T-helper 1 cell (primary cell): ENCODE measurements around the gene PRC1.
"Not testable (repeated sequence)": the region's sequence is repeated elsewhere in the genome, so short reads cannot be mapped to it uniquely, and the experiment has no call there.

ENCODE experiments used
- DNase-seq, 5 donors: peaks; one replicate each; pipeline ENCODE4 v3.0.0-alpha.2; 2012 to 2020

PRC1 gene

GRCh38 chr15:90931828-90932659, 62.3 kb downstream of the PRC1 start, which contains the start of gene HDDC3:
Gene HDDC3 (minus strand): TSS chr15:90932549. CDS start chr15:90932540, 9 bp downstream.
- DNase-seq: peak; percentile 70 to 92 (median 82)

DNA sequence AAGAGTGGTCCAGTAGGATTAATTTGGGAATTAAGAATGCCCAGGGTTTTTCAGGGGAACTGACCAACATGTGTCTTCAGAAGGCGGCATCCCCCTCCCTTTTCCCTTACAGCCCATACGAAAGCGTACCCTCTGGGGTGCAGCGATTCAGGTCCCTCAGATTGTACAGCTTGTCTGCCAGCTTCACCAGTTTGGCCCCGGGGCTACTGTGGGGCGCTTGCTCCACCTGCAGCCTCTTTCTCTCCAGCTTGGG, 62.8 kb downstream of the PRC1 start:
- no peak for DNase-seq

DNA sequence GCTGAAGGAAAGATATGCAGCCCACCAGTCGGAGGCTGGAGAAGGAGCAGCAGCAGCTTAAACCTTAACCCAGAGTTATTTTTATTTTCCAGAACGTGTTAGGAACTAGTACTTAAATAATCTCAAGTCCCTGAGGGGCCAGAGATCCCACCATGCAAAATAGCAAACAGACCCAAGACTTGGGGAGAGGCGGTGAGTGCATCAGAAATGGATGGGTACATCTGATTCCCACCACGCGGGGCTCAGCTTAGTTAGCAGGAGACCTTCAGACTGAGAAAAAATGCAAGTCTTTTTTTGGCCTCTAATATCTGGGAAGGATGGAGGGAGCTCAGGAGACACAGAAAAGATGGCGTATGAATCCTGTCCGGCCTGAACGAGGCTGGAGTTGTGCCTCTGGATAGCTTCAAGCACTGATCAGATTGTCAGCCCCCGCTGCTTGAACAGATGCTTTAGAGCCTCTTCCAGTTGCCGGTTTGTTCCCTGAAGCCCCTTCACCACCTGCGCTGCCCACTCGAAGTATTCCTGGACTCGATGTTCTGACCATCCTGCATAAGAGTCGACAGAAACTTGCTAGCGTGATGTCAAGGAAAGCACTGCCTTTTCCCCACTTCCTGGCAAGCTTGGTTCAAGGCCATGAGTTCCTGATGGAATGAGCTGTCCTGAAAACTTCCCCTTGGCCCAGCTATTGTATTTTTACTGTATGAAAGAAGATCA, 63.3 kb downstream of the PRC1 start:
- no peak for DNase-seq

DNA sequence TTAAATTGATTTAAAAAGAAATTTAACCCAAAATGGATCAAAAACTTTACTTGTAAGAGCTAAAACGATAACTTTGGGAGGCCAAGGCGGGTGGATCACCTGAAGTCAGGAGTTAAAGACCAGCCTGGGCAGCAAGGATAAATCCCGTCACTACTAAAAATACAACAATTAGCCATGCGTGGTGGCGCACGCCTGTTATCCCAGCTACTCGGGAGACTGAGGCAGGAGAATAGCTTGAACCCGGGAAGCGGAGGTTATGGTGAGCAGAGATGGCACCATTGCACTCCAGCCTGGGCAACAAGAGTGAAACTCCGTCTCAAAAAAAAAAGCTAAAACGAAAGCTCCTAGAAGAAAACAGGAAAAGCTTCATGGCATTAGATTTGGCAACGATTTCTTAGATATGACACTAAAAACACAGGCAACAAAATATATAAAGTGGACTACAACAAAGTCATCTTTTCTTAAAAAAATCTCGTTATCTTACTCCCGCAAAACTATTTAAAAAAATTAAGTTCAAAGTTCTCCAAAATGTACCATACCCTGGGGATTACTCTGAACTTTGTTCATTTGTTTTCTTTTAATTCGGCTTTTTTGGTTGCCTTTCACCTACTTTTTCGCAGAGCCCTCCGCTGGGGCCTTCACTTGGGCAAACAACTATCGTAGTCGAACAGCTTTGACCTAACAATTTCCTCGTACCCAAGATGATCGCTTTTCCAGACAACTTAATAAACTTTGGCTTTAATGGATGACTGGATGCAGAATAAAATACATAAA, 64.9 kb downstream of the PRC1 start:
- DNase-seq: peak in 2 of 5 donors; percentile 10 to 32

GRCh38 chr15:90928106-90928505, 66.2 kb downstream of the PRC1 start:
- not testable (repeated sequence) for DNase-seq

DNA sequence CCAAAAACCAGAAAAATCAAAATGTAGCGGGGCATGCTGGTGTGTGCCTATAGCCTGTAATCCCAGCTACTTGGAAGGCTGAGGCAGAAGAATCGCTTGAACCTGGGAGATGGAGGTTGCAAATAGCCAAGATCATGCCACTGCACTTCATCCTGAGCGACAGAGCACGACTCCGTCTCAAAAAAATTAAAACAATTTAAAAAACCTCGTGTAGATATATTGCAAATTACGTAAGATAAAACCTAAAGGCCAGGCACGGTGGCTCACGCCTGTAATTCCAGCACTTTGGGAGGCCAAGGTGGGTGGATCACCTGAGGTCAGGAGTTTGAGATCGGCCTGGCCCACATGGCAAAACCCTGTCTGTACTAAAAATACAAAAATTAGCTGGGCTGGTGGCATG, 67.6 kb downstream of the PRC1 start:
- not testable (repeated sequence) for DNase-seq

GRCh38 chr15:90924375-90924774, 70.0 kb downstream of the PRC1 start:
- peak in 1 of 5 donors; percentile 60 for DNase-seq

GRCh38 chr15:90922712-90923322, 71.5 kb downstream of the PRC1 start:
- DNase-seq: peak in 1 of 5 donors; percentile 77

- no peak for DNase-seq
Observed at GRCh38 chr15:90921887-90922286, 72.4 kb downstream of the PRC1 start.

DNA sequence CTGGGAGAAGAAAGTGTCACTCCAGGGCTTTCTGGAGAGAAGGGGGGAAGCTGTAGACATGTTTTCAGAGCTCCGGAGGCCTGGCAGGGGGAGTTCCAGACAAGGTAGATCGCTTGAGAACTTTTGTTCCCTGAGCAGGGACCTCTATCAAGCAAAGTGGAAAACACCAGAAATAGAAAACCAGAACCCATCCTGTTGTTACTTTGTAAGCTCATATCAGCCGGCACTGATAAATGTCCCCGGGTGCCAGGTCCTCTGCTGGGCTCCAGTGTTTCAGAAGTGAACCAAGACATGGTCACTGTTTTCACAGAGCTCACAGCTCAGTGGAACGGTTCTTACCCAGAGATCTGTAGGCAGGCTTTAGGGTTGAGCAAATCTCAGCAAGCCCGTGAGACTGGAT, 75.5 kb downstream of the PRC1 start:
- DNase-seq: no peak

- DNase-seq: no peak
Observed at GRCh38 chr15:90918034-90918788, 76.1 kb downstream of the PRC1 start.

- no peak for DNase-seq
Observed at GRCh38 chr15:90917569-90917968, 76.8 kb downstream of the PRC1 start.

DNA sequence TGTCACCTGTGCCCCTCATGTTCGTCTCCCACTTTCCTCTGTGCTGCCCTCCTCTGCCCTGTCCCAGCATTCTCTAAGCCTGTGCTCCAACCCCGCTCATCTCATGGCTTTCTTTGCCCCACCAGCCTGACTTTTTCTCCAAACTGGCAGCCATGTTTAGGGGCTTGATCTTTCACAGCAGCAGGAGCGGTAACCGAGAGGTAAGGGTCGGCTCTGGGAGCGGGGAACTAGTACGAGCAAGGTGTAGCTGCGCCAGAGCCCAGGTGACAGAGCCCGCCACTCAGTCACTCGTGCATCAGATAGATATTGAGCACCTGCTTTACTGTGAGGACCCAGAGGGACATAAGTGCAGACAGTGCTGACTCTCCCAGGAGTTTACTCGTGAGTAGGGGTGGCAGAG, 77.9 kb downstream of the PRC1 start:
- no peak for DNase-seq
